Stimulated activated CD4-positive, alpha-beta T cell treated with anti-CD3 and anti-CD28 coated beads, Interleukin-2, amount 100 ng/mL, for 4 hours (primary cell): Measurements from ENCODE around the gene ADORA2B.
A peak's percentile ranks its signal among the peaks of the same experiment; 100 is the strongest.
"Not testable (repeated sequence)": the region's sequence is repeated elsewhere in the genome, so short reads cannot be mapped to it uniquely, and the experiment has no call there.

Experiments used
- DNase-seq: peaks from one replicate; pipeline ENCODE4 v3.0.0-alpha.2; 2020; ENCODE audit warnings: low read depth

The ADORA2B gene

GRCh38 chr17:15922586-15922985 is 22.3 kb upstream of the ADORA2B start:
- DNase-seq: no peak

- DNase-seq: no peak
These were observed 18.7 kb upstream of the ADORA2B start for GRCh38 chr17:15926039-15926740.

- no peak for DNase-seq
These were observed 16.6 kb upstream of the ADORA2B start for GRCh38 chr17:15928286-15928785.

GRCh38 chr17:15929941-15930340 is 15.0 kb upstream of the ADORA2B start:
- DNase-seq: no peak

GRCh38 chr17:15930426-15930825 is 14.5 kb upstream of the ADORA2B start:
- DNase-seq: no peak

- no peak for DNase-seq
These were observed 13.5 kb upstream of the ADORA2B start for GRCh38 chr17:15931394-15931793.

- DNase-seq: no peak
These were observed 10.1 kb upstream of the ADORA2B start for GRCh38 chr17:15934866-15935265.

- no peak for DNase-seq
These were observed 9.0 kb upstream of the ADORA2B start for GRCh38 chr17:15935891-15936290.

- DNase-seq: not testable (repeated sequence)
These were observed 8.4 kb upstream of the ADORA2B start for GRCh38 chr17:15936481-15936880.

GRCh38 chr17:15941781-15942180 is 3.1 kb upstream of the ADORA2B start:
- DNase-seq: no peak

- DNase-seq: no peak
These were observed 2.6 kb upstream of the ADORA2B start for GRCh38 chr17:15942207-15942833.

- DNase-seq: no peak
These were observed 765 bp upstream of the ADORA2B start for GRCh38 chr17:15943971-15944758.

GRCh38 chr17:15945527-15946191 is 729 bp downstream of the ADORA2B start:
- DNase-seq: peak; percentile 57

GRCh38 chr17:15946611-15947120 is 1.7 kb downstream of the ADORA2B start:
- DNase-seq: no peak

GRCh38 chr17:15947271-15947670 is 2.3 kb downstream of the ADORA2B start:
- no peak for DNase-seq

GRCh38 chr17:15947976-15948752 is 3.2 kb downstream of the ADORA2B start:
- no peak for DNase-seq

GRCh38 chr17:15951368-15952047 is 6.6 kb downstream of the ADORA2B start:
- DNase-seq: no peak

- no peak for DNase-seq
These were observed 7.2 kb downstream of the ADORA2B start for GRCh38 chr17:15952048-15952532.

- no peak for DNase-seq
These were observed 8.2 kb downstream of the ADORA2B start for GRCh38 chr17:15952916-15953790.
